K562 (cell line): Measurements from ENCODE around the gene BDH1. TPM values are rescaled to one million over a fixed set of nuclear protein-coding genes. Genes with fewer than 3 reads are reported as not detected.

Experiments
- CBFA2T2 ChIP-seq: fragments of 450-650 bp; conservative IDR thresholded peaks from 2 replicates; pipeline ENCODE4 v1.6.1; 2017; ENCODE audit warnings: mild to moderate bottlenecking
- CBFA2T3 ChIP-seq: fragments of 450-650 bp; IDR thresholded peaks from 2 replicates; pipeline ENCODE4 v1.6.1; 2017
- CBX8 ChIP-seq: fragments of 200-600 bp; sonication (generic); IDR thresholded peaks from 2 replicates; pipeline ENCODE4 v1.6.1; 2012; ENCODE audit warnings: borderline replicate concordance, mixed run types, low read depth, mild to moderate bottlenecking, moderate library complexity, mixed read lengths, low read length, control low read depth, inconsistent platforms; ENCODE audit not compliant: poor library complexity, severe bottlenecking; ENCODE audit errors: extremely low read depth
- CHCHD3 ChIP-seq: fragments of 250-450 bp; sonication (Bioruptor Pico); IDR thresholded peaks from 2 replicates; pipeline ENCODE4 v2.1.2; 2022; ENCODE audit warnings: mild to moderate bottlenecking
- GATAD2B ChIP-seq: fragments of 450-650 bp; IDR thresholded peaks from 2 replicates; pipeline ENCODE4 v1.6.1; 2017; ENCODE audit warnings: mild to moderate bottlenecking, borderline replicate concordance
- GTF2A2 ChIP-seq: IDR thresholded peaks from 2 replicates; pipeline ENCODE4 v1.6.1; 2016; ENCODE audit warnings: mild to moderate bottlenecking, missing genetic modification characterization, missing compliant biosample characterization
- HSF4 ChIP-seq: fragments of 250-450 bp; sonication (Bioruptor Pico); IDR thresholded peaks from 2 replicates; pipeline ENCODE4 v2.1.2; 2022; ENCODE audit warnings: mild to moderate bottlenecking, moderate library complexity, borderline replicate concordance
- KLF13 ChIP-seq: fragments of 450-650 bp; IDR thresholded peaks from 2 replicates; pipeline ENCODE4 v1.6.1; 2016; ENCODE audit warnings: missing genetic modification characterization, low read depth, mild to moderate bottlenecking, missing compliant biosample characterization, moderate library complexity, borderline replicate concordance
- MTA1 ChIP-seq: fragments of 450-650 bp; IDR thresholded peaks from 2 replicates; pipeline ENCODE4 v1.6.1; 2017; ENCODE audit warnings: borderline replicate concordance
- NUFIP1 ChIP-seq: fragments of 450-650 bp; IDR thresholded peaks from 2 replicates; pipeline ENCODE4 v1.6.1; 2018; ENCODE audit not compliant: partially characterized antibody
- POLR3G ChIP-seq: IDR thresholded peaks from 2 replicates; pipeline ENCODE4 v1.6.1; 2011; ENCODE audit not compliant: insufficient read length, insufficient replicate concordance; ENCODE audit errors: extremely low read depth
- PYGO2 ChIP-seq: fragments of 450-650 bp; IDR thresholded peaks from 2 replicates; pipeline ENCODE4 v1.6.1; 2016; ENCODE audit warnings: mild to moderate bottlenecking, missing genetic modification characterization, moderate library complexity, missing compliant biosample characterization
- RFX7 ChIP-seq: fragments of 250-450 bp; sonication (Bioruptor Pico); IDR thresholded peaks from 2 replicates; pipeline ENCODE4 v1.5.1; 2021; ENCODE audit warnings: mild to moderate bottlenecking
- TCF3 ChIP-seq: sonication (generic); formaldehyde crosslinking; IDR thresholded peaks from 2 replicates; pipeline ENCODE4 v1.4.0; 2020; ENCODE audit warnings: mild to moderate bottlenecking, missing genetic modification reagents
- ZNF717 ChIP-seq: fragments of 250-450 bp; sonication (Bioruptor Pico); IDR thresholded peaks from 2 replicates; pipeline ENCODE4 v1.5.0; 2021
- ZZZ3 ChIP-seq: fragments of 450-650 bp; IDR thresholded peaks from 2 replicates; pipeline ENCODE4 v1.6.1; 2016; ENCODE audit warnings: antibody characterized with exemption, mild to moderate bottlenecking, moderate library complexity
- polyA plus RNA-seq, 8 experiments: library from polyadenylated mRNA; depleted of rRNA in 4 of 8; stranded (reverse) in 5 of 8; unstranded in 3 of 8; fragments of >200 nt; fragmentation: Nextera tagmentation in 2 of 8; fragmentation: Illumina TruSeq in 1 of 8; extraction: Ambion mirVana in 2 of 8; extraction: Trizol in 1 of 8; gene quantifications; 2 replicates each; pipeline versions ENCODE4 v1.2.1 to v1.2.3, GENCODE V29; 2011 to 2014; ENCODE audit warnings: inconsistent platforms in 1 of 8, missing spikeins in 1 of 8
- total RNA-seq, 7 experiments: library from RNA; depleted of rRNA in 6 of 7; stranded (reverse); fragments of >200 nt in 6 of 7; fragmentation: Illumina TruSeq in 2 of 7; extraction: Trizol in 2 of 7; gene quantifications; 2 replicates each; pipeline versions ENCODE4 v1.2.1 to v1.2.3, GENCODE V29; 2011 to 2021; ENCODE audit warnings: low replicate concordance in 1 of 7
- TF ChIP-seq, protein P1 (sequence below): sonication (generic); formaldehyde crosslinking; IDR thresholded peaks from 2 replicates; pipeline ENCODE4 v1.8.1; 2023; ENCODE audit warnings: mild to moderate bottlenecking, missing genetic modification reagents
- TF ChIP-seq, protein P2 (sequence below): fragments of 450-650 bp; formaldehyde crosslinking; IDR thresholded peaks from 2 replicates; pipeline ENCODE4 v1.4.0; 2022; ENCODE audit warnings: mild to moderate bottlenecking, moderate library complexity
- TF ChIP-seq, protein P3 (sequence below): fragments of 250-450 bp; sonication (Bioruptor Pico); IDR thresholded peaks from 2 replicates; pipeline ENCODE4 v1.4.0; 2020
- TF ChIP-seq, protein P4 (sequence below): IDR thresholded peaks from 3 replicates; pipeline ENCODE4 v1.6.1; 2011; ENCODE audit warnings: borderline replicate concordance, mild to moderate bottlenecking; ENCODE audit not compliant: insufficient read length, insufficient read depth
- TF ChIP-seq, protein P5 (sequence below), 2 experiments: fragments of 450-650 bp in 1 of 2; sonication (generic) in 1 of 2; formaldehyde crosslinking in 1 of 2; IDR thresholded peaks in 1 of 2; conservative IDR thresholded peaks in 1 of 2; 2 replicates each; pipeline versions ENCODE4 v1.6.1 to v1.8.1; 2016 to 2023; ENCODE audit warnings: mild to moderate bottlenecking in 2 of 2, moderate library complexity in 2 of 2, inconsistent platforms in 1 of 2, missing genetic modification reagents in 1 of 2
- TF ChIP-seq, protein P6 (sequence below), 3 experiments: IDR thresholded peaks in 2 of 3; conservative IDR thresholded peaks in 1 of 3; 2 replicates each; pipeline ENCODE4 v1.5.1; 2011 to 2012; ENCODE audit warnings: low read length in 3 of 3, mild to moderate bottlenecking in 3 of 3, control low read depth in 2 of 3, improper control_type of control experiment in 1 of 3, inconsistent platforms in 1 of 3, low read depth in 1 of 3, mixed read lengths in 1 of 3, moderate library complexity in 1 of 3; ENCODE audit not compliant: insufficient read depth in 2 of 3

The BDH1 gene
- total and polyA plus RNA-seq, 9 of the 15 experiments (the other 6 are each of a cell fraction or from before 2014, with no cell fraction given), result 0.07 to 0.89 (median 0.12) TPM; not detected in 3

DNA sequence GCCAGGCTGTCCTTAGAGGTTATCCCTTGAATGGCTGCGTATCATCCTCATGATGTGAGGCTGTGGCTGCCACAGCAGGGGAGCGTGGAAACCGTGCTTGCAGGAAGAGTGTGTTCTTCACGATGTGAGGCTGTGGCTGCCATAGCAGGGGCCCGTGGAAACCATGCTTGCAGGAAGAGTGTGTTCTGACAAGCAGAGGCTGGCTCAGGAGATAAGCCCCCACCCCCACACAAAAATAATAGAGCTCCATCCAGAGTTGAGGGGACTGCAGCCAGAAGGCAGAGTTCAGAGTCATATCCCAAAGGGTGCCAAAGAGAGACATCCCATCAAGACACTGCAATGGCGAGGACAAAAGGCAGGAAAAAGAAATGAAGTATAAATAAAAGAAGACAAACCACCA, 22.6 kb upstream of the BDH1 start (continued):
- TF ChIP-seq NUFIP1 (peak; percentile 40), PYGO2 (tag) (no peak), HSF4 (CRISPR knock-in tag) (no peak), CHCHD3 (CRISPR knock-in tag) (no peak), GTF2A2 (tag) (no peak), CBFA2T2 (peak; percentile 39), KLF13 (no peak), ZNF717 (no peak), CBX8 (no peak), RFX7 (no peak), MTA1 (no peak), GATAD2B (no peak), POLR3G (no peak), ZZZ3 (no peak), CBFA2T3 (peak; percentile 77), TCF3 (CRISPR knock-in tag) (peak; percentile 54)
- TF ChIP-seq, protein P1, sequence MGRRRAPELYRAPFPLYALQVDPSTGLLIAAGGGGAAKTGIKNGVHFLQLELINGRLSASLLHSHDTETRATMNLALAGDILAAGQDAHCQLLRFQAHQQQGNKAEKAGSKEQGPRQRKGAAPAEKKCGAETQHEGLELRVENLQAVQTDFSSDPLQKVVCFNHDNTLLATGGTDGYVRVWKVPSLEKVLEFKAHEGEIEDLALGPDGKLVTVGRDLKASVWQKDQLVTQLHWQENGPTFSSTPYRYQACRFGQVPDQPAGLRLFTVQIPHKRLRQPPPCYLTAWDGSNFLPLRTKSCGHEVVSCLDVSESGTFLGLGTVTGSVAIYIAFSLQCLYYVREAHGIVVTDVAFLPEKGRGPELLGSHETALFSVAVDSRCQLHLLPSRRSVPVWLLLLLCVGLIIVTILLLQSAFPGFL (CRISPR knock-in tag), result no peak
- TF ChIP-seq, protein P2, sequence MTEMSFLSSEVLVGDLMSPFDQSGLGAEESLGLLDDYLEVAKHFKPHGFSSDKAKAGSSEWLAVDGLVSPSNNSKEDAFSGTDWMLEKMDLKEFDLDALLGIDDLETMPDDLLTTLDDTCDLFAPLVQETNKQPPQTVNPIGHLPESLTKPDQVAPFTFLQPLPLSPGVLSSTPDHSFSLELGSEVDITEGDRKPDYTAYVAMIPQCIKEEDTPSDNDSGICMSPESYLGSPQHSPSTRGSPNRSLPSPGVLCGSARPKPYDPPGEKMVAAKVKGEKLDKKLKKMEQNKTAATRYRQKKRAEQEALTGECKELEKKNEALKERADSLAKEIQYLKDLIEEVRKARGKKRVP (CRISPR knock-in tag), result no peak
- TF ChIP-seq, protein P3, sequence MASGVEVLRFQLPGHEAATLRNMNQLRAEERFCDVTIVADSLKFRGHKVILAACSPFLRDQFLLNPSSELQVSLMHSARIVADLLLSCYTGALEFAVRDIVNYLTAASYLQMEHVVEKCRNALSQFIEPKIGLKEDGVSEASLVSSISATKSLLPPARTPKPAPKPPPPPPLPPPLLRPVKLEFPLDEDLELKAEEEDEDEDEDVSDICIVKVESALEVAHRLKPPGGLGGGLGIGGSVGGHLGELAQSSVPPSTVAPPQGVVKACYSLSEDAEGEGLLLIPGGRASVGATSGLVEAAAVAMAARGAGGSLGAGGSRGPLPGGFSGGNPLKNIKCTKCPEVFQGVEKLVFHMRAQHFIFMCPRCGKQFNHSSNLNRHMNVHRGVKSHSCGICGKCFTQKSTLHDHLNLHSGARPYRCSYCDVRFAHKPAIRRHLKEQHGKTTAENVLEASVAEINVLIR, result no peak
- TF ChIP-seq, protein P4, sequence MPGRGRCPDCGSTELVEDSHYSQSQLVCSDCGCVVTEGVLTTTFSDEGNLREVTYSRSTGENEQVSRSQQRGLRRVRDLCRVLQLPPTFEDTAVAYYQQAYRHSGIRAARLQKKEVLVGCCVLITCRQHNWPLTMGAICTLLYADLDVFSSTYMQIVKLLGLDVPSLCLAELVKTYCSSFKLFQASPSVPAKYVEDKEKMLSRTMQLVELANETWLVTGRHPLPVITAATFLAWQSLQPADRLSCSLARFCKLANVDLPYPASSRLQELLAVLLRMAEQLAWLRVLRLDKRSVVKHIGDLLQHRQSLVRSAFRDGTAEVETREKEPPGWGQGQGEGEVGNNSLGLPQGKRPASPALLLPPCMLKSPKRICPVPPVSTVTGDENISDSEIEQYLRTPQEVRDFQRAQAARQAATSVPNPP, result no peak
- TF ChIP-seq, protein P5, sequence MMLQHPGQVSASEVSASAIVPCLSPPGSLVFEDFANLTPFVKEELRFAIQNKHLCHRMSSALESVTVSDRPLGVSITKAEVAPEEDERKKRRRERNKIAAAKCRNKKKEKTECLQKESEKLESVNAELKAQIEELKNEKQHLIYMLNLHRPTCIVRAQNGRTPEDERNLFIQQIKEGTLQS (IDR thresholded peaks at IDR 0.05), result no peak
- TF ChIP-seq, protein P5 (CRISPR knock-in tag; conservative IDR thresholded peaks at IDR 0.05), result no peak
- TF ChIP-seq, protein P6, sequence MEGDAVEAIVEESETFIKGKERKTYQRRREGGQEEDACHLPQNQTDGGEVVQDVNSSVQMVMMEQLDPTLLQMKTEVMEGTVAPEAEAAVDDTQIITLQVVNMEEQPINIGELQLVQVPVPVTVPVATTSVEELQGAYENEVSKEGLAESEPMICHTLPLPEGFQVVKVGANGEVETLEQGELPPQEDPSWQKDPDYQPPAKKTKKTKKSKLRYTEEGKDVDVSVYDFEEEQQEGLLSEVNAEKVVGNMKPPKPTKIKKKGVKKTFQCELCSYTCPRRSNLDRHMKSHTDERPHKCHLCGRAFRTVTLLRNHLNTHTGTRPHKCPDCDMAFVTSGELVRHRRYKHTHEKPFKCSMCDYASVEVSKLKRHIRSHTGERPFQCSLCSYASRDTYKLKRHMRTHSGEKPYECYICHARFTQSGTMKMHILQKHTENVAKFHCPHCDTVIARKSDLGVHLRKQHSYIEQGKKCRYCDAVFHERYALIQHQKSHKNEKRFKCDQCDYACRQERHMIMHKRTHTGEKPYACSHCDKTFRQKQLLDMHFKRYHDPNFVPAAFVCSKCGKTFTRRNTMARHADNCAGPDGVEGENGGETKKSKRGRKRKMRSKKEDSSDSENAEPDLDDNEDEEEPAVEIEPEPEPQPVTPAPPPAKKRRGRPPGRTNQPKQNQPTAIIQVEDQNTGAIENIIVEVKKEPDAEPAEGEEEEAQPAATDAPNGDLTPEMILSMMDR (IDR thresholded peaks at IDR 0.05 in 2 of 3, conservative IDR thresholded peaks at IDR 0.05 in 1 of 3; ENCODE audit: insufficient read depth in 2 of 3, low read depth in 1 of 3, low read length in 3 of 3), result no peak
